Measurements from ENCODE around the gene GORASP1. TPM values are rescaled to one million over a fixed set of nuclear protein-coding genes. Genes with fewer than 3 reads are reported as not detected.

GORASP1 gene
- 10 to 100 TPM; 45.8 to 72.9 (median 61.9) TPM for total RNA-seq

DNA sequence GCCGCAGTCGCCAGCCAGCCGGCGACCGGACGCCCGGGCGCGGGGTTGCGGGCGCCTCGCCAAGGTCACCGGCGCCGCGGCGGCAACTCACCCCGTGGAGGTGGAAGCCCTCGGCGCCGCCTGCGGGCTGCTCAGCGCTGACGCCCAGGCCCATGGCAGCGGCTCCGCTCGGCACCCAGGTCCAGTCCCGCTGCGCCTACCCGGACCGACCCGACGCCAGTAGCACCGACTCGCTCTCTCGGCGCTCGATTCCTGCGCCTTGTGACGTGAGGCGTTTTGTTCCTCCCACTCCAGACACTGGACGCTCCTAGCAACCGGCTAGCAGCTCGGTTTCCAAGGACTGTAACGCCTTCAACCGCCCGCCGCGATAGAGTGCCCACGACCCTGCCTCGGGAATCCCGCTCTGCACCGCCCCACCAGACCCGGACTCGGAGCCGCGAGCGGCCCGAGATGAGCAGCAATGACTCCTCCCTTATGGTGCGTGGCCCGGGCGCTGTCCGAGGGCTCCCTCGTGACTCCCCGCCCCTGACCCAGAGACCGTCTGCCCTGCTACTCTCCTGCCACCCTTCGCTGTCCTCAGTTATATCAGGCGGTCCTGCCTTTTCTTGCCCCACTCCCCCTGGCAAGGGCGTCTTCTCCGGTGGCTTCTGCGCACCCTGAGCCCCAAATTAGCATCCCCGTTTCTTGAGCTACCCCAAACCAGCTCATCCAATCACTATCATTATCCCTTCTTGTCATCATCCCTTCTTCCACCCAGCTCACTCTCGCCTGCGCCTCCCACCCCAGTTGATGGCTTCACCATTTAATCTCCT lies at the start of gene GORASP1, which contains the start of gene TTC21A:
TSS of gene GORASP1 (minus strand) at position 240 of the 812 bp plus-strand sequence. CDS start at position 154, 86 bp downstream.
TSS of gene TTC21A (plus strand) at position 293 of the 812 bp plus-strand sequence. CDS start at position 451, 158 bp downstream.
- DNase-seq (ENCODE audit: low spot score in 2 of 2) = peak; percentile 78 to 82
- Histone ChIP-seq H3K27ac (peak within 1 kb of the TSS; percentile 80 to 99 (median 96)), H3K4me1 (peaks cover 0 to 51% (median 28%) of the 10 kb centered on the region in 4 donors), H3K27me3 (no peaks in the 10 kb centered on the region), H3K4me3 (peak within 1 kb of the TSS; percentile 64 to 91 (median 84)), H3K9me3 (no peaks in the 10 kb centered on the region), H3K36me3 (peaks cover 0 to 30% (median 0%) of the 10 kb centered on the region in 3 donors)
- WGBS, 2 donors = 0 to 1% methylated on average over 11 to 25 of the region's 74 CpGs
- TF ChIP-seq, protein P1, sequence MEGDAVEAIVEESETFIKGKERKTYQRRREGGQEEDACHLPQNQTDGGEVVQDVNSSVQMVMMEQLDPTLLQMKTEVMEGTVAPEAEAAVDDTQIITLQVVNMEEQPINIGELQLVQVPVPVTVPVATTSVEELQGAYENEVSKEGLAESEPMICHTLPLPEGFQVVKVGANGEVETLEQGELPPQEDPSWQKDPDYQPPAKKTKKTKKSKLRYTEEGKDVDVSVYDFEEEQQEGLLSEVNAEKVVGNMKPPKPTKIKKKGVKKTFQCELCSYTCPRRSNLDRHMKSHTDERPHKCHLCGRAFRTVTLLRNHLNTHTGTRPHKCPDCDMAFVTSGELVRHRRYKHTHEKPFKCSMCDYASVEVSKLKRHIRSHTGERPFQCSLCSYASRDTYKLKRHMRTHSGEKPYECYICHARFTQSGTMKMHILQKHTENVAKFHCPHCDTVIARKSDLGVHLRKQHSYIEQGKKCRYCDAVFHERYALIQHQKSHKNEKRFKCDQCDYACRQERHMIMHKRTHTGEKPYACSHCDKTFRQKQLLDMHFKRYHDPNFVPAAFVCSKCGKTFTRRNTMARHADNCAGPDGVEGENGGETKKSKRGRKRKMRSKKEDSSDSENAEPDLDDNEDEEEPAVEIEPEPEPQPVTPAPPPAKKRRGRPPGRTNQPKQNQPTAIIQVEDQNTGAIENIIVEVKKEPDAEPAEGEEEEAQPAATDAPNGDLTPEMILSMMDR (IDR thresholded peaks at IDR 0.05) = peak in 2 of 5 experiments; percentile 15 to 26
- TF ChIP-seq POLR2A (IDR thresholded peaks at IDR 0.05) (peak; percentile 39 to 76), EP300 (IDR thresholded peaks at IDR 0.05) (peak; percentile 60 to 90)

GRCh38 chr3:39156421-39156820 lies 49.0 kb upstream of the GORASP1 start:
- TF ChIP-seq POLR2A (IDR thresholded peaks at IDR 0.05) (no peak), EP300 (IDR thresholded peaks at IDR 0.05) (no peak)
- TF ChIP-seq, protein P1 (IDR thresholded peaks at IDR 0.05) = no peak
- no peaks in the 10 kb centered on the region for H3K9me3 ChIP-seq
- no peaks in the 10 kb centered on the region for H3K36me3 ChIP-seq
- H3K4me3 ChIP-seq = no peak overlapping the region
- peaks cover 0 to 20% (median 7%) of the 10 kb centered on the region in 4 donors for H3K4me1 ChIP-seq
- no peak for DNase-seq (ENCODE audit: low spot score in 2 of 2)
- no peaks in the 10 kb centered on the region for H3K27me3 ChIP-seq
- 60 to 67% methylated on average over 4 of the region's 4 CpGs for WGBS, 2 donors
- H3K27ac ChIP-seq = peak overlapping the region in 1 of 4 donors; percentile 99

GRCh38 chr3:39154280-39155021 lies 47.0 kb upstream of the GORASP1 start:
- no peaks in the 10 kb centered on the region for H3K36me3 ChIP-seq
- 55 to 57% methylated on average over 18 of the region's 18 CpGs for WGBS, 2 donors
- TF ChIP-seq EP300 (IDR thresholded peaks at IDR 0.05) = no peak
- TF ChIP-seq, protein P1 (IDR thresholded peaks at IDR 0.05) = no peak
- no peak for TF ChIP-seq POLR2A (IDR thresholded peaks at IDR 0.05)
- H3K27ac ChIP-seq = peak overlapping the region; percentile 97 to 100 (median 99)
- H3K4me1 ChIP-seq = peaks cover 0 to 39% (median 23%) of the 10 kb centered on the region in 4 donors
- no peak for DNase-seq (ENCODE audit: low spot score in 2 of 2)
- no peaks in the 10 kb centered on the region for H3K9me3 ChIP-seq
- no peaks in the 10 kb centered on the region for H3K27me3 ChIP-seq
- no peak overlapping the region for H3K4me3 ChIP-seq

GRCh38 chr3:39153977-39154279 lies 46.5 kb upstream of the GORASP1 start:
- TF ChIP-seq POLR2A (IDR thresholded peaks at IDR 0.05) (no peak), EP300 (IDR thresholded peaks at IDR 0.05) (no peak)
- TF ChIP-seq, protein P1 (IDR thresholded peaks at IDR 0.05) = no peak
- no peaks in the 10 kb centered on the region for H3K9me3 ChIP-seq
- H3K27me3 ChIP-seq = no peaks in the 10 kb centered on the region
- H3K4me3 ChIP-seq = peak overlapping the region; percentile 34 to 92 (median 86)
- peak overlapping the region; percentile 97 to 100 (median 99) for H3K27ac ChIP-seq
- 12 to 25% methylated on average over 9 of the region's 9 CpGs for WGBS, 2 donors
- H3K36me3 ChIP-seq = no peaks in the 10 kb centered on the region
- H3K4me1 ChIP-seq = peaks cover 0 to 45% (median 29%) of the 10 kb centered on the region in 4 donors
- no peak for DNase-seq (ENCODE audit: low spot score in 2 of 2)

All from tibial nerve (tissue), 4 donors.